ENCODE data around the gene EED.

Gene EED

GRCh38 chr11:86247608-86248007 lies 3.1 kb downstream of the EED start:
- in situ Hi-C loops (cut with HindIII; ENCODE audit: low sequenced_read_pairs): no loop called here

DNA sequence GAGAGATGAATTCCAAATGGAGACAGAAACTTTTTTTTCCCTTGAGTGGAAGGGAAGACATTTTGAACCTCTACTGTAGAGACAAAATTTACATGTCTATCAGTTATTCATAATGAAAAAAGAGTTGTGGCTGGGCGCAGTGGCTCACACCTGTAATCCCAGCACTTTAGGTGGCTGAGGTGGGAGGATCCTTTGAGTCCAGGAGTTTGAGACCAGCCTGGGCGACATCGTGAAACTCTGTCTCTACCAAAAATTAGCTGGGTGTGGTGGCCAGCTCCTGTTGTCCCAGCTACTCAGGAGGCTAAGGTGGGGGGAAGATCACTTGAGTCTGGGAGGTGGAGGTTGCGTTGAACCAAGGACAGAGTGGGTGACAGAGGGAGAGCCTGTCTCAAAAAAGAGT lies 4.1 kb downstream of the EED start:
- in situ Hi-C loops (cut with HindIII; ENCODE audit: low sequenced_read_pairs): no loop called here

- in situ Hi-C loops (cut with HindIII; ENCODE audit: low sequenced_read_pairs): no loop called here
These were observed 5.0 kb downstream of the EED start for GRCh38 chr11:86249307-86250098.

- in situ Hi-C loops (cut with HindIII; ENCODE audit: low sequenced_read_pairs): no loop called here
These were observed 6.8 kb downstream of the EED start for GRCh38 chr11:86251345-86251744.

- in situ Hi-C loops (cut with HindIII; ENCODE audit: low sequenced_read_pairs): no loop called here
These were observed 11.3 kb downstream of the EED start for GRCh38 chr11:86255896-86256295.

GRCh38 chr11:86256608-86257007 lies 12.1 kb downstream of the EED start:
- in situ Hi-C loops (cut with HindIII; ENCODE audit: low sequenced_read_pairs): no loop called here

DNA sequence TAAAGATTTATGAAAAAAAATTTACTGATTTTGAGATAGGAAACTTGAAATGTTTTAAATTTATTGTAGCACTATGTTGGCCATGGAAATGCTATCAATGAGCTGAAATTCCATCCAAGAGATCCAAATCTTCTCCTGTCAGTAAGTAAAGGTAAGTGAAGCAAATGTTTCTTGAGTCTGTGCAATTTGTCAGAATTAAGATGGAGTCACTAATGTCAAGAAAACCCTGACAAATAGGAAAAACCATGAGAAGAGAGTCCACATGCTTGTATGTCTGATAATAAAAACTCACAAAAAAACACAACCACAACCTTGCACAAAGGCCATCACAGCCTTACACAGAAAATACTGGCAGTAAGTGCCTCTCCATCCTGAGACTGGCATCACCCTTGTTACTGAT lies 12.9 kb downstream of the EED start:
- in situ Hi-C loops (cut with HindIII; ENCODE audit: low sequenced_read_pairs): no loop called here

DNA sequence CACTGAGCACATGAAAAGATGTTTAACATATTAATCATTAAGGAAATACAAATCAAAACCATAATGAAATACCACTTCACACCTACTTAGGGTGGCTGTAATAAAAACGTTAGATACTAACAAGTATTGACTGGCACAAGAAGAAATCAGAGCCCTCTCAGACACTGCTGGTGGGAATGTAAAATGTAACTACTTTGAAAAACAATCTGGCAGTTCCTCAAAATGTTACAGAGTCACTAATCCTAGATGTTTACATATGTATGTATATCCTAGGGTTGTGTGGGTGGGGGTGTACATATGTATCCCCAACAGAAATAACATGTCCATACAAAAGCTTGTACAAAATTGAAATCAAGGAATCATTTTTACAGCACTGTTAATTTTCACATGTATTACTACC lies 15.2 kb downstream of the EED start:
- in situ Hi-C loops (cut with HindIII; ENCODE audit: low sequenced_read_pairs): no loop called here

DNA sequence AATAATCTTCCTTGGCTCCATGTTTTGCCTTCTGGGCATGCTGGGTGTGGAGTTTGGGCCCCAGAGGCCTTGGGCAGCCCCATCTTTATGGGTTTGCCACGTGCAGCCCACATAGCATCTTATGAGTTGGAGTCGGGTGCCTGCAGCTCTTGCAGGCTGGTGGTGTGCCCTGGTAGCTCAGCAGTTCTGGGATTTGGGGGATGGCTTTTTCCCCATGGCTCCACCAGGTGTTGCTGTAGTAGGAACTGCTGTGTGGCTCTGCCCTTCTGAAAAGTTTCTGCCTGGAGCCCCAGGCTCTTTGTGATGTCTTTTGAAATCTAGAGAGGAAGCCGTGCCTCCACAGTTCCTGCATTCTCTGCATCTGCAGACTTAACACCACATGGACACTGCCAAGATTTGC lies 16.8 kb downstream of the EED start:
- in situ Hi-C loops (cut with HindIII; ENCODE audit: low sequenced_read_pairs): no loop called here

GRCh38 chr11:86262387-86262786 lies 17.8 kb downstream of the EED start:
- in situ Hi-C loops (cut with HindIII; ENCODE audit: low sequenced_read_pairs): no loop called here

DNA sequence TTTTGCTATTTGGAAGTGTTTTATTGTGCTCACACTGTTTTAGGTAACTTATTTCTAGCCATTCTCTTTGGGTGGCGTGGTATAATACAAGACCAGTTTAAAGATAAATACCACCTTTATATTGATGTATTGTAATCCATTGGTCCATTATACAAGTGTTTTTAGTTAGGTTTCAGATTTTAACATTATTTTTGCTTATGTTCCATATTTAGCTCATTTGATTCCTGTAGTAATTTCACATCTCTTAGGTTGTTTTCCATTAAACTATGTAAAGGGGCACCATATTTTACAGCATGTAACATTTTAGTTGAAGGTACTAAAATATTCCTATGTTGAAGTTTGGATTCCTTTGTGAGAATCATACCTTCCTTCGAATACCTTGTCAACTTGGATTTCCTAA lies 20.1 kb downstream of the EED start:
- in situ Hi-C loops (cut with HindIII; ENCODE audit: low sequenced_read_pairs): no loop called here

GRCh38 chr11:86265194-86265593 lies 20.6 kb downstream of the EED start:
- in situ Hi-C loops (cut with HindIII; ENCODE audit: low sequenced_read_pairs): no loop called here

DNA sequence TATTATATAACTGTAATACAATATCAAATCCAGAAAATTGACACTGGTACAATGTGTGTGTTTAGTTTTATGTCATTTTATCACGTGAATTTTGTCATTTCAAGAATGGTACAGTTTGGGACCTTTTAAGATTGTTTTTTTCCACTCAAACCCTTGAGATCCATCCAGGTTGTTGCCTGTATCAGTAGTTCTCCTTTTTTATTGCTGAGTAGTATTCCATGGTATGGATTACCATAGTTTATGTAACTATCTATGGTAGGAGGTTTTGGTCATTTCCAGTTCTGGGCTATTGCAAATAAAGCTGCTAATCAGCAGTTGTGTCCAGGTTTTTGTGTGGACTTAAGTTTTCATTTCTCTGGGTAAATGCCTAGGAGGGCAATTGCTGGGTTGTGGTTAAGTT lies 25.1 kb downstream of the EED start:
- in situ Hi-C loops (cut with HindIII; ENCODE audit: low sequenced_read_pairs): no loop called here

DNA sequence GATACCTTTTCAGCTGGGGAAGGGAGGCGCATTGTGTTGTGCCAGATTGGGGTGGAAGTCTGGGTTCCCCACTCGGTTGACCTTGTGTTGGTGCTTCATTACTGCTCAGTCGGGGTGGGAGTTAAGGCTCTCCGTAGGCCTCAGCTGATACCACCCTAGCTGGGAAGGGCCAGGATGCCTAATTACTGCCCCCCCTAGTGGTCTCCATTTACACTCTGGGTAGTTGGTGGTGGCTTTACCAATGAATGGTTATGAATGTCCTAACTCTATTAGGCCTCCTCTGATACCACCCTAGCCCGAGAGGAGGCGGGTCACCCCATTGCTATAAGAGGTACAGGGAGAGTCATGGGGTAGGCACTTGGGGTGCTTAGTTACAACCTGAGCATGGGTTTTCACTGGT lies 29.9 kb downstream of the EED start:
- in situ Hi-C loops (cut with HindIII; ENCODE audit: low sequenced_read_pairs): no loop called here

GRCh38 chr11:86274999-86275398 lies 30.4 kb downstream of the EED start:
- in situ Hi-C loops (cut with HindIII; ENCODE audit: low sequenced_read_pairs): no loop called here

DNA sequence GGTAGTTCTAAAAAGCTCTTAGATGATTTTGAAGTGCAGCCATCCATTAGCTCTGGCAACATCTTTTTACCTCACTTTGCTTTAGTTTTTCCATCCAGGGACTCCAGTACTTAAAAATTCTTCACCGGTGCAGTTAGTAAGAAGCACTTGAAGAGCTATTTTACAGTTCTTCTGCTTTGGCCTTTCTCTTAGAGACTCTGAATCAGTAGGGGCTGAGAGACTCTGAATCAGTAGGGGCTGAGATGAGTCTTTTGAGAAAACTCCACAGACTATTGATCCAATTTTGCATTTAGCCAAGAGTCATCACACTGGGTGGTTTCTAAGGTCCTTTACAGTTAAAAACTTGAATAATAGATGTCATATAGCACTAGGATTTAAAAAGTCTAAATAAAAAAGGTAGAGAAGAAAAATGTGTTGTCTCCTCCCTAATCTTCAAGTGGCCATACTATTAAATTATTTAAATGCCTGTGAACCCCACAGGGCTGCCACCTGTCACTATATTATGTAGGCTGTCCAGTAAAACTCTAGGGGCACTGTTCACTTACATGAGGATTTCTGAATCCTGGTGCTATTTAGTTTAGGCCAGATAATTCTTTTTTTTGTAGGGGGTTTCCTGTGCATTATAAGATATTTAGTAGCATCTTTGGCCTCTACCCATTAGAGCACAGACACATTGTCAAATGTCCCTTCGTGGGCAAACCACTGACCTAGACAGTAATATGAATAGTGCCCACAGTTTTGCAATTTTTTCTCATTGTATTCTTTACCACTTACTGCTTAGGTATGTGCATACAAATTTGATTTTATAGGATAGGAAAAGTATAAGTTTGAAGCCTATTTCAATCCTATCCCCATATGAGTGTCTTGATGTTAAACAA lies 31.2 kb downstream of the EED start:
- in situ Hi-C loops (cut with HindIII; ENCODE audit: low sequenced_read_pairs): no loop called here

DNA sequence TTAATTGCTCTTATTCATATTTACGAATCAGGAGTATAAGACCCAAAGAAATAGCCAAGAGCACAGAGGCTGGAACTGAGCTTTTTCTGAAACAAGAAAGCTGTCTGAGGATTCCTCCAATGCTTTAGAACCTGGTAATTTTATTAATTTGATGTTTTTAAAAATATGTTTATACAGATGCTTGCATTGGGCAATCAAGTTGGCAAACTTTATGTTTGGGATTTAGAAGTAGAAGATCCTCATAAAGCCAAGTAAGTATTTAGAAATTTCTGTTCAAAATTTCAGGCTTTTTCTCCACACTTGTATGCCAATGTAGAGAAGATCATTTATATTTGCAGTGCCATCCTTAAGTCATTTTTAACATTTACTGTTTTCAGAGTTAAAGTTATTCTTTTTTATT lies 33.2 kb downstream of the EED start:
- in situ Hi-C loops (cut with HindIII; ENCODE audit: low sequenced_read_pairs): no loop called here

DNA sequence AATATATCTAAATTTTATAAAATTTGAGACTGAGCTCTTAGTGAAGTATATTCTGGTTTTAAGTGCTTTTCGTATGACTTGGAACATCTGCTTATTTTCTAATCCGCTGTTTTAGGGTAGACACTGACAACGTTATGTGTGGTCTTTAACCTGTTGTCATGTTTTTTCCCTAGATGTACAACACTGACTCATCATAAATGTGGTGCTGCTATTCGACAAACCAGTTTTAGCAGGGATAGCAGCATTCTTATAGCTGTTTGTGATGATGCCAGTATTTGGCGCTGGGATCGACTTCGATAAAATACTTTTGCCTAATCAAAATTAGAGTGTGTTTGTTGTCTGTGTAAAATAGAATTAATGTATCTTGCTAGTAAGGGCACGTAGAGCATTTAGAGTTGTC lies 33.7 kb downstream of the EED start:
- in situ Hi-C loops (cut with HindIII; ENCODE audit: low sequenced_read_pairs): no loop called here

DNA sequence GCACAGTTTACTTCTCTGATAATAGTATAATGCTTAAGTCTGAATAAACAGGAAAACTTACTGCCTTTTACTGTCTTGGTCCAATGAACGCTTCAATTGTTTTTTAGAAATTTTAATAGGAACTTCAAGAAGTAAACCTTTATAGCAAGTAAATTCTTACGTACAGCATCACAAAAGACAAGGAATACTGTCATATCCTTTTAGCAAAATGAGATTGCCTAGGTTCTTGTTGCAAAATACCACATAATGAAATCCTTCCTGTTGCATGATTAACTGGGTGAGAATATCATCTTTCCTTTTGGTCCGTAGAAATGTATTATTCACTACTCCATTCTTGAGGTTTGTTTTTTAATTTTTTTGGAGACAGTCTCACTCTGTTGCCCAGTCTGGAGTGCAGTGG lies 35.2 kb downstream of the EED start:
- in situ Hi-C loops (cut with HindIII; ENCODE audit: low sequenced_read_pairs): no loop called here

DNA sequence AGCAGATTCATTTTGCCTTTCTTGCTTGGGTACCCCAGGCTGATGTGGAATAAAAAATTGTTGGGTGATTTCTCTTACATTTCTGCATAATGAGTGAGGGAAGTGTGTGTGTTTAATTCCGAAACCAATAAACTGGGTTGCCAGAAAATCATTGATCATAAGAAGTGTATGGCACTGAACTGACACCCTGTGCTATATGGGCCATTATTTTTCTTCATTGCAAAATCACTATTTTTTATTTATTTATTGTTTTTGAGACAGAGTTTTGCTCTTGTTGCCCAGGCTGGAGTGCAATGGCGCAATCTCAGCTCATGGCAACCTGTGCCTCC lies 42.9 kb downstream of the EED start:
- in situ Hi-C loops (cut with HindIII; ENCODE audit: low sequenced_read_pairs): no loop called here

GRCh38 chr11:86288776-86289507 lies 44.4 kb downstream of the EED start:
- in situ Hi-C loops (cut with HindIII; ENCODE audit: low sequenced_read_pairs): no loop called here
